Lung (tissue), 12 donors: Measurements from ENCODE around the gene ACER3. TPM values are rescaled to one million over a fixed set of nuclear protein-coding genes. Genes with fewer than 3 reads are reported as not detected.
A peak's percentile ranks its signal among the peaks of the same experiment; 100 is the strongest.
"Not testable (repeated sequence)": the region's sequence is repeated elsewhere in the genome, so short reads cannot be mapped to it uniquely, and the experiment has no call there.

Source experiments
- ATAC-seq: fragments of 200-7000 bp; cut with Tn5 transposase; one replicate; pipeline ENCODE4 v1.9.1; 2020; ENCODE audit warnings: moderate number of reproducible peaks; ENCODE audit not compliant: insufficient read depth, low FRiP score
- DNase-seq, 3 donors: peaks; one replicate each; pipeline ENCODE4 v3.0.0-alpha.2; 2013 to 2017
- H3K27ac ChIP-seq, 2 donors: one replicate each; pipeline ENCODE4 v1.5.1; 2013; ENCODE audit warnings: mild to moderate bottlenecking in 2 of 2, moderate library complexity in 2 of 2, control low read depth in 1 of 2, inconsistent platforms in 1 of 2, low read depth in 1 of 2, low read length in 1 of 2
- H3K27me3 ChIP-seq, 3 donors: one replicate each; pipeline ENCODE4 v1.5.1; 2013; ENCODE audit warnings: low read length in 2 of 3; ENCODE audit not compliant: control insufficient read depth in 3 of 3, insufficient read depth in 3 of 3
- H3K36me3 ChIP-seq, 4 donors: one replicate each; pipeline ENCODE4 v1.5.1; 2013; ENCODE audit warnings: low read length in 4 of 4, mild to moderate bottlenecking in 1 of 4, moderate library complexity in 1 of 4; ENCODE audit not compliant: control insufficient read depth in 4 of 4, insufficient read depth in 4 of 4
- H3K4me1 ChIP-seq, 5 donors: one replicate each; pipeline ENCODE4 v1.5.1; 2013; ENCODE audit warnings: low read length in 5 of 5, mild to moderate bottlenecking in 2 of 5, moderate library complexity in 1 of 5; ENCODE audit not compliant: control insufficient read depth in 5 of 5, insufficient read depth in 5 of 5
- H3K4me3 ChIP-seq: one replicate; pipeline ENCODE4 v1.5.1; 2013; ENCODE audit warnings: mild to moderate bottlenecking, control low read depth, moderate library complexity
- H3K9ac ChIP-seq, 2 donors: one replicate each; pipeline ENCODE4 v1.5.1; 2013; ENCODE audit warnings: low read length in 2 of 2, control low read depth in 1 of 2; ENCODE audit not compliant: insufficient read depth in 1 of 2
- H3K9me3 ChIP-seq, 4 donors: one replicate each; pipeline ENCODE4 v1.5.1; 2013; ENCODE audit warnings: low read length in 3 of 4, mild to moderate bottlenecking in 1 of 4, moderate library complexity in 1 of 4; ENCODE audit not compliant: control insufficient read depth in 4 of 4, insufficient read depth in 3 of 4
- WGBS, 2 donors: extraction: QIAGEN DNeasy Blood & Tissue Kit; methylation state at CpG; one replicate each; pipeline ENCODE4 v1.1.7; 2013; 5-methylcytosine and 5-hydroxymethylcytosine counted together
- polyA plus RNA-seq, 2 donors: library from polyadenylated mRNA; stranded (reverse); fragments of 200-250 nt; gene quantifications; one replicate each; pipeline ENCODE4 v1.2.1, GENCODE V29; 2013
- total RNA-seq, 2 donors: library from RNA; depleted of rRNA in 1 of 2; stranded (reverse); fragments of >200 nt in 1 of 2; gene quantifications; one replicate each; pipeline ENCODE4 v1.2.1, GENCODE V29; 2014 to 2021
- TF ChIP-seq, protein P1 (sequence below): IDR thresholded peaks from 2 replicates; pipeline ENCODE4 v1.5.1; 2012; ENCODE audit warnings: mild to moderate bottlenecking; ENCODE audit errors: control extremely low read depth, extremely low read depth
- donor health status: control.
- donor health status: control.
- donor health status: Bipolar disorder and iron deficiency.
- donor health status: healthy.
- donor health status: DM: yes; HTN: yes; CAD: no.

ACER3 gene
- total and polyA plus RNA-seq, 4 donors: 7.9 to 37.0 (median 12.7) TPM

DNA sequence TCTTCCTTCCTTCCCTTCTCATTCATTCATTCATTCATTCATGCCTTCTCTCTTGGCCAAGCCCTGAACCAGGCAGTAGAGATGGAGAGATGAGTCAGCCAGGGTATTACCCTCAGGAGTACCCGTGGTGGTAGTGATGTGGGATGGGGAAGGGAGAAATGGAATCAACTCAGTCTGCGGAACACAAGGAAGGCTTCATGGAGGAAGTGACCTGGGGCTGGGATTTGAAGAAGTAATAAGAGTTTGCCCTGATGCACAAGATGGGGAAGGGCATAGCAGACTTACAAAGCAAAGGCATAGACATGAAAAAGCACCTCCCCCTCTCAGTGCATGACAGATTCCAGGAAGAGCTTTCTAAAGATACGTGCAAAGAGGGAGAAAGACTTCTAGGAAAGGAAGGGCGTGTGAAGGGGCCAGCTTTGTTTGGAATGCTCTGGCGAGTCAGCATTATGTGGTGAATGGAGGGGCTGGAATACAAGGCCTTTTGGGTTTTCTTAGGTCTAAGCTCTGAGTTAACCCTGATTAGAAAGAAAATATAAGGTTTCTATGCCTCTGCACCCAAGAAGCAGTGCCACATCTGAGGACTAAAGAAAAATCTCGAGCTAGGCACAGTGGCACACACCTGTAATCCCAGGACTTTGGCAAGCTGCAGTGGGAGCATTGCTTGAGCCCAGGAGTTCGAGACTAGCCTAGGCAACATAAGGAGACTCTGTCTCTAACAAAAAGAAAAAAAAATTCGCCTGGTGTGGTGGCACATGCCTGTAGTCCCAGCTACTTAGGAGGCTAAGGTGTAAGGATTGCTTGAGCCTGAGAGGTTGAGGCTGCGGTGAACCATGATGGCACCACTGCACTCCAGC lies 36.4 kb upstream of the ACER3 start:
- Histone ChIP-seq H3K9ac (no peak overlapping the region), H3K27ac (peak overlapping the region; percentile 69 to 95)

DNA sequence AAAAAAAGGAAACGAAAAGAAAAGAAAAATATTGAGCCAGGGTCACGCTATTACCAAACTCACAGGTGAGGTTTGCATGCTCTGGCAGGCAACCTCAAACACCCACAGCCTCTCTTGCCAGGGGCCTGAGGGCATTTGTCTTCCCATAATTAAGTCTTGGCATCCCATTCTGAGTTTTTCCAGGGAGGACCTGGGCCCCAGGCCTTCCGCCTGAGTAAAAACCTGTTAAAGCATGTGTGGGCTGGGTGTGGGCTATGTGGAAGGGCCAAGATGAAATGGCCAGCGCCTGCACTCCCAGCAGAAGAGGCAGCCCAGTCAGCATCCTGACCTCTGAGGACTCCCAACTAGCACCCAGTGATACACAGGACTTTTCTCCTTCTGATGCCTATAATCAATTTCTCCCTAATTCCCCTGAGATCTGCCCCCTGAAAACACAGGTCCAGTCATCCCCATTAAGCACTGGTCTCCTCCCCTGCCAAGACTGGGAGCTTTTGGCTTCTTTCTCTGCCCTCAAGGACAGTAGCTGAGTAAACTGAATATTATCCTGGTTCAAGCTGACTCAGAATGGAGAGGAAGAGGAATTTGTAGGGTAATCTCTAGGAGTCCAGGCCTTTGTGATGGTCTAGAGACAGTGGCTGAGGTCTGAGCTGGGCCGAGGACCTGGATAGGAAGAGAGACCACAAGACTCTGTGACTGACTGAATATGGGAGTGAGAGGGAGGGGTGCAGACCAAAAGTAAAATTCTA lies 35.6 kb upstream of the ACER3 start:
- no peak for DNase-seq
- no peak overlapping the region for H3K9ac ChIP-seq
- H3K36me3 ChIP-seq: no peaks in the 10 kb centered on the region
- TF ChIP-seq, protein P1, sequence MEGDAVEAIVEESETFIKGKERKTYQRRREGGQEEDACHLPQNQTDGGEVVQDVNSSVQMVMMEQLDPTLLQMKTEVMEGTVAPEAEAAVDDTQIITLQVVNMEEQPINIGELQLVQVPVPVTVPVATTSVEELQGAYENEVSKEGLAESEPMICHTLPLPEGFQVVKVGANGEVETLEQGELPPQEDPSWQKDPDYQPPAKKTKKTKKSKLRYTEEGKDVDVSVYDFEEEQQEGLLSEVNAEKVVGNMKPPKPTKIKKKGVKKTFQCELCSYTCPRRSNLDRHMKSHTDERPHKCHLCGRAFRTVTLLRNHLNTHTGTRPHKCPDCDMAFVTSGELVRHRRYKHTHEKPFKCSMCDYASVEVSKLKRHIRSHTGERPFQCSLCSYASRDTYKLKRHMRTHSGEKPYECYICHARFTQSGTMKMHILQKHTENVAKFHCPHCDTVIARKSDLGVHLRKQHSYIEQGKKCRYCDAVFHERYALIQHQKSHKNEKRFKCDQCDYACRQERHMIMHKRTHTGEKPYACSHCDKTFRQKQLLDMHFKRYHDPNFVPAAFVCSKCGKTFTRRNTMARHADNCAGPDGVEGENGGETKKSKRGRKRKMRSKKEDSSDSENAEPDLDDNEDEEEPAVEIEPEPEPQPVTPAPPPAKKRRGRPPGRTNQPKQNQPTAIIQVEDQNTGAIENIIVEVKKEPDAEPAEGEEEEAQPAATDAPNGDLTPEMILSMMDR: no peak
- H3K4me1 ChIP-seq: peaks cover 0 to 14% (median 0%) of the 10 kb centered on the region in 5 donors
- peak overlapping the region; percentile 56 to 73 for H3K27ac ChIP-seq
- no peaks in the 10 kb centered on the region for H3K27me3 ChIP-seq
- no peak for ATAC-seq
- no peaks in the 10 kb centered on the region for H3K9me3 ChIP-seq
- 79 to 82% methylated on average over 5 of the region's 5 CpGs for whole genome bisulfite sequencing, 2 donors
- no peak overlapping the region for H3K4me3 ChIP-seq

More for the DNA sequence above, 36.4 kb upstream of the ACER3 start:
- no peak for ATAC-seq
- Histone ChIP-seq H3K36me3 (no peaks in the 10 kb centered on the region), H3K27me3 (no peaks in the 10 kb centered on the region), H3K4me3 (no peak overlapping the region), H3K4me1 (peaks cover 0 to 10% (median 0%) of the 10 kb centered on the region in 5 donors), H3K9me3 (no peaks in the 10 kb centered on the region)
- WGBS, 2 donors: 63% methylated on average over 9 of the region's 9 CpGs
- TF ChIP-seq, protein P1: no peak
- DNase-seq: no peak

DNA sequence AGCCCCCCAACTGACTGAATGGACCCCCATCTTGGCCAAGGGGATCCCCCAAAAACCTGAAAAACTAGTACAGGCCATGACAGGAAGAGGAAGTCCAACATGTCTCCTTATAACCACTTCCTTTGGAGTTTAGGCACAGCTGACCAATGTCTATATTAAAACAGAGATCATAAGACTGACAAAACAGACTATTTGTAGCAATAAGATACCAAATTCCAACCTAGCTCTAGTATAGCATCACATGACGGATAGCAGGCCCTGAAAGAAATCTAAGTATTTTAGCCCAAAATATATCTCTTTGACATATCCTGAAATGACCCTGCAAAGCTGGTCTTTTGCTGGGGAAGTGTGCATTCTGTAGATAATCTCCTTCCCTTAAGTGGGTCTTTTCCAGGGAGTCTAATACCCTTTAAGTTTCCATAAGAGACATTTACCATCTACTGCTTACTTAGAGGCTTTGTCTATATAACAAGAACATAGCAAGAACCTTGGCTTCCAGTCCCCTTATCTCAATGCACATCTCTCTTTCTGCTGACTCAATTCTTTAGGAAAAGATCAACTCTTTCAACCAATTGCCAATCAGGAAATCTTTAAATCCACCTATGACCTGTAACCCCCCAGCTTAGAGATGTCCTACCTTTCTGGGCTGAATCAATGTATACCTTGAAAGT lies 34.9 kb upstream of the ACER3 start:
- ATAC-seq (no peak), DNase-seq (no peak)
- Histone ChIP-seq H3K27ac (peak overlapping the region; percentile 56 to 73), H3K36me3 (no peaks in the 10 kb centered on the region), H3K4me1 (peaks cover 0 to 17% (median 6%) of the 10 kb centered on the region in 5 donors), H3K4me3 (no peak overlapping the region), H3K9ac (no peak overlapping the region), H3K9me3 (no peaks in the 10 kb centered on the region), H3K27me3 (no peaks in the 10 kb centered on the region)
- 86% methylated on average over 1 of the region's 1 CpG for WGBS, 2 donors
- TF ChIP-seq, protein P1: no peak

DNA sequence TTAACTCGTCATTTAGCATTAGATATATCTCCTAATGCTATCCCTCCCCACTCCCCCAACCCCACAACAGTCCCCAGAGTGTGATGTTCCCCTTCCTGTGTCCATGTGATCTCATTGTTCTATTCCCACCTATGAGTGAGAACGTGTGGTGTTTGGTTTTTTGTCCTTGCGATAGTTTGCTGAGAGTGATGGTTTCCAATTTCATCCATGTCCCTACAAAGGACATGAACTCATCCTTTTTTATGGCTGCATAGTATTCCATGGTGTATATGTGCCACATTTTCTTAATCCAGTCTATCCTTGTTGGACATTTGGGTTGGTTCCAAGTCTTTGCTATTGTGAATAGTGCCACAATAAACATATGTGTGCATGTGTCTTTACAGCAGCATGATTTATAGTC lies 34.2 kb upstream of the ACER3 start:
- ATAC-seq, H3K9me3 ChIP-seq, H3K4me3 ChIP-seq, H3K27me3 ChIP-seq, H3K9ac ChIP-seq, DNase-seq, H3K36me3 ChIP-seq, H3K27ac ChIP-seq: not testable (repeated sequence)
- peaks cover 0 to 19% (median 7%) of the 10 kb centered on the region in 5 donors for H3K4me1 ChIP-seq
- 97 to 100% methylated on average over 2 to 3 of the region's 3 CpGs for WGBS, 2 donors

- not testable (repeated sequence) for H3K27ac ChIP-seq, H3K4me3 ChIP-seq, H3K9ac ChIP-seq, H3K27me3 ChIP-seq, DNase-seq, H3K36me3 ChIP-seq, ATAC-seq, H3K9me3 ChIP-seq
- peaks cover 0 to 19% (median 7%) of the 10 kb centered on the region in 5 donors for H3K4me1 ChIP-seq
Observed at GRCh38 chr11:76827005-76827404, 33.7 kb upstream of the ACER3 start.
